ENCODE results near the gene RBM38.
"Not testable (repeated sequence)": the region's sequence is repeated elsewhere in the genome, so short reads cannot be mapped to it uniquely, and the experiment has no call there.

Gene RBM38

DNA sequence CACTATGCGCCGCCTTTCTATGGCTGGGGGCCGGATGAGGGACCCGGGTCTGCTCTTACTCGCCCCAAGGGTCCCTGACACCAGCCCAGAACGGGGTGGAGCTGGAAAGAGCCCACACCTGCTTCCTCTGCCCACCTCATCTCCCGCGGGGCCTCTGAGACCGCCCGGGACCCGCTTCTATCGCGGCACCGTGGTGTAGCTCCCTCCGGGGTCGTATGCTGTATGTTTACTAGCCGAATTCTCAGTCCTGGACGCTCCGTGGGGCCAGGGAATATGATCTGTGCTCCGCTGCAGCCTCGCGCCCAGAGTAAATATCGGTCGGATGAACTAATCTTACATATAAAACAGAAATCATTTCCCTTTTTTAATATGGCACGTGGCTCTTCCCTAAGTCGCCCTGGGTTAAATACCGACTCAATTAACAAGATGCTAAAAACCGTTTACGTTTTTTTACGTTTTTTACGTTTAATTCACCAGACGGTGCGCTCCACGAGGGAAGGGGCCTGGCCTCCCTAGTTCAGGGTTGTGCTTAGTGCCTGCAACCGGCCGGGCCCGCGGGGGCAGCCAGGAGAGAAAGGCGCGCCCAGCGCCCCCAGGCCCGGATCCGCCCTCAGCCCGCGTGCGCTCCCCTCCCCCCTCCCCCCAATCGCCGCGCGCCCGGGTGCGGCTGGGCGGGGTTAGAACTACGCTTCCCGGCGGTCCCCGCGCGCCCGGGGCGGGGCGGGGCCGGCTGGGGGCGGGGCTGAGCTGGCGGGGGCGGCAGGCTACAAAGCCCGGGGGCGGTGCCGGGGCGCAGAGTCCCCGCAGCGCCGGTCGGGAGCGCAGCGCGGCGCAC is at the start of gene RBM38:
RBM38 (plus strand) TSS at position 793 of the 835 bp plus-strand sequence. CDS start 186 bp downstream, outside the sequence.
- peak; percentile 83 for DNase-seq

GRCh38 chr20:57341663-57342062 is 49.5 kb upstream of the RBM38 start:
- DNase-seq = no peak

- no peak for DNase-seq
Measured at GRCh38 chr20:57342829-57343228, 48.4 kb upstream of the RBM38 start.

- peak; percentile 71 for DNase-seq
Measured at GRCh38 chr20:57346477-57346876, 44.7 kb upstream of the RBM38 start.

- no peak for DNase-seq
Measured at GRCh38 chr20:57347393-57347792, 43.8 kb upstream of the RBM38 start.

- DNase-seq = not testable (repeated sequence)
Measured at GRCh38 chr20:57348200-57348921, 42.8 kb upstream of the RBM38 start.

GRCh38 chr20:57348922-57349574 is 42.1 kb upstream of the RBM38 start:
- not testable (repeated sequence) for DNase-seq

DNA sequence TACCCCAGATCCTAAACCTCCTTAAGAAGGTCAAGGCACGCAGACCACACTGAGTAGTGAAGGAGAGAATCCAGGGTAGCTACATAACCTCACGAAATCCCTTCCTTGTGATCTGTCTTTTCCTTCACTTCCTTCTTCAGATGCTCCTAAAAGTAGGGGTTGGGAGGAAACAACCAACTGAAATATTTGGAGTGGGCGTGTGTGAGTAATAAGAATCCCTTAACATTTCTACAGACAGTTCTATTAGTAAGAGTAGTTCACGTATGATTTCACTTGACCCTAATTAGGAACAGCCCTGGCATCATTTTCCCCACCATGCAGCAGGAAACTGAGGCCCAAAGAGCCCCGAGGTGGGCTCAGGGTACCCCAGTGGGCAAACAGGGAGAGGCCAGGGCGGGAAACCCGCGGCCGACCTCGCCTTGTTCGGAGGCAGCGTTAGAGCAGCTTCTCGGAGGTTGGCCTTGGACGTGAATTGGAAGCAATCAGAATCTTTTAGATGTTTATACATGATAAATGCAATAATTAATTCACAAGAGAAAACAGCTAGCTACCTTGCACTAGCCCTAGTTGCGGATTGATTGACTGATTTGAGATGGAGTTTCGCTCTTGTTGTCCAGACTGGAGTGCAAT is 41.0 kb upstream of the RBM38 start:
- DNase-seq = no peak

GRCh38 chr20:57350726-57351041 is 40.5 kb upstream of the RBM38 start:
- not testable (repeated sequence) for DNase-seq

DNA sequence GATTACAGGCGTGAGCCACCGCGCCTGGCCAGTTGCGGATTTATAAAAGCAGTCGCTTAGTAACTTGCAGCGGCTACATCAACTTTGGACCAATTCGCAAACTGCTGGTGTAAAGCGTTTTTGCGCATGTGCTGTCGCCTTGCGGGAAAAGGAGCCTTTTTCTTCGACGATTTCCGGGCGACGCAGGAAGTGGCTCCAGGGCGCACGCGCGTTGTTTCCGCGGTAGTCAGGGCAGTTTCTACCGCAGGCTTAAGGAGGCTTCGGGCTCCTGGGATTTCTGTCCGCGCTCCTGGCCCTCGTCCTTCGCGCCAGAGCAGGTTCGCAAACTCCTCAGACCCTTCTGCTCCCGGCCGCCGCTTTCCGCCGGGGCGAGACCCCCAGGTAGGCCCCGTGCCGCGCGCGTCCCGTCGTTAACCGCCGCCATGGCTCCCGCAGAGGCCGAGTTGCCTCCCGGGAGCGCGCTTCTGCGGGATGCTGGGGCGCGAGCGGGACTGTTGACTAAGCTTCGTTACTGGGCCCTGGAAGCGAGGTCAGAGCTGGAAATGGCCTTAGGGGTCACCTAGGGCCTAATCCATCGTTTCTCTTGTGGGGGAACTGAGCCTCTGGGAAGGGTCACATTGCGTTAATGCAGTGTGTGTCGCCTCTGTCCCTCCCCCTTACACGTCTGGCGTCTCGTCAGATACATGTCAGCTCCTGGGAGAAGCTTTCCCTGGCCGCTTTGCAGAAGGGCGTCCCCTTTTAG is 40.0 kb upstream of the RBM38 start, which contains the start of gene RAE1:
RAE1 (plus strand) TSS at position 214 of the 742 bp plus-strand sequence. CDS start 2,784 bp downstream, outside the sequence.
- peak; percentile 90 for DNase-seq

GRCh38 chr20:57352305-57352704 is 38.9 kb upstream of the RBM38 start:
- no peak for DNase-seq

DNA sequence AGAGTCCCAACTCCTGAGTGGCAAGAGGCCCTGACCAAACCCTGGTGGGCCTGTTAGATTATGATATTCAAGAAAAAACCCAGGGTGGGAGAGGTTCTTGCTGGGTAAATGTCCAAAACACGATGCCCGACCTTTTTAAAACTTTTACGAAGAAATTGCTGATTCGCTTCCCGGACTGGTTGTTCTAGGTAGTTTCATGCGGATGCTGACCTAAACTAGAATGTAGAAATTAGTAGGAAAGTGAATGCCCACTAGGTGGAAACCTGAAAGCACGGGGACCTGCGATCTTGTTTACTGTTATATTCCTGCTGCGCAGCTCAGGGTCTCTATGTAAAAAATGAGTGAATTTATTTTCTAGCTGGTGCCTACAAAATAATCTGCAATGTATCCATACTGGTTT is 37.8 kb upstream of the RBM38 start:
- no peak for DNase-seq

DNA sequence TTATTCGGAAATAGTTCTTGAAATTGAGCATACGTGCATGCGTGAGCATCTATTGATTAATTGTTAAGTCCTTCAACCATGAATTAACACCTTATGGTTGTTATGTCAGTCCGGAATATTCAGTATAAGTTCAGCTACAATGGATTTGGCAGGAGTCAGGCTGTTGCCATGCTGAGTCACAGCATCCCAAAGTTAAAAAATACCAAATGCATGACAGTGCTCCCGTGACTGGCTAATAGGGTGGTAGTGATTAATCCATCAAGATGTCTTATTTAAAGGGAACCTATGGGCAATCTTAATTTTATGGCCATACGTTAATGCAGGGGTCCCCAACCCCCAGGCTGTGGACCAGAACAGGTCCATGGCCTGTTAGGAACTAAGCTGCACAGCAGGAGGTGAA is 29.7 kb upstream of the RBM38 start:
- no peak for DNase-seq

DNA sequence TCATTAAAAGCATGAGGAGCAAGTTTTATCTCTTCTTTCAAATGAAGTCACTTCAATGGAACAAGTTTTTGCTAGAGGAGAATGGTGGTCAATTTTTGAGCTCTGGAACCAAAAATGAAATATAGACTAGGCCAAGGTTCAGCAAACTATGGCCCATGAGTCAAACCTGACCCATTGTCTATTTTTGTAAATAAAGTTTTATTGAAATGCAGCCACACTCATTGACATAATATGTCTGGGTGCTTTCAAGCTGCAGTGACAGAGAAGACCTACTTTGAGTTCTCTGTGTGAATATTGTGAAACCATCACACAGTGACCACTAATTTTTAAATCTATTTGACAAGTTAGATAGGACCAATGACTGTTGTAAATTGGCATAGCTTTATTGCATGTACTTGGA is 26.7 kb upstream of the RBM38 start:
- DNase-seq = no peak

GRCh38 chr20:57369596-57369995 is 21.6 kb upstream of the RBM38 start:
- no peak for DNase-seq

- DNase-seq = no peak
Measured at GRCh38 chr20:57370316-57370715, 20.9 kb upstream of the RBM38 start.

- no peak for DNase-seq
Measured at GRCh38 chr20:57371363-57371762, 19.8 kb upstream of the RBM38 start.

DNA sequence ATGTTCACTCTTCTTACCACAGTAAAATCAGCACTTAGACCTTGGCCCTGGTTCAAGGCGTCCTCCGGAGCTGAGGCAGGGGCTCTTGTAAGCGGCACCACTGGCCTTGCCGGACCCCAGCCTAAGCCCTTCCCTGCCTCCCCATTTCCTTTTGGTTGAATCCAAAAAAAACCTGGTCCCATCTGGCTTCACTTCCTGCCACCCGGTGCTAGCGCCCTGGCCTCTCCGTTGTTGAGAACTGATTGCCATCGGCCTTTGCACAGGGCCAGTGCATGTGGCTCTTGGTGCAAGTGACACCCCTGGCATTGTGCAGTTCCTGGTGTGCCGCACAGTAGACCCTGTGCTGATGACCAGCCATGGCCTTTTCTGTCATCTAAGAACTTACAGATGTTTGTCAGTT is 19.0 kb upstream of the RBM38 start:
- DNase-seq = no peak

- no peak for DNase-seq
Measured at GRCh38 chr20:57372581-57373350, 18.4 kb upstream of the RBM38 start.

DNA sequence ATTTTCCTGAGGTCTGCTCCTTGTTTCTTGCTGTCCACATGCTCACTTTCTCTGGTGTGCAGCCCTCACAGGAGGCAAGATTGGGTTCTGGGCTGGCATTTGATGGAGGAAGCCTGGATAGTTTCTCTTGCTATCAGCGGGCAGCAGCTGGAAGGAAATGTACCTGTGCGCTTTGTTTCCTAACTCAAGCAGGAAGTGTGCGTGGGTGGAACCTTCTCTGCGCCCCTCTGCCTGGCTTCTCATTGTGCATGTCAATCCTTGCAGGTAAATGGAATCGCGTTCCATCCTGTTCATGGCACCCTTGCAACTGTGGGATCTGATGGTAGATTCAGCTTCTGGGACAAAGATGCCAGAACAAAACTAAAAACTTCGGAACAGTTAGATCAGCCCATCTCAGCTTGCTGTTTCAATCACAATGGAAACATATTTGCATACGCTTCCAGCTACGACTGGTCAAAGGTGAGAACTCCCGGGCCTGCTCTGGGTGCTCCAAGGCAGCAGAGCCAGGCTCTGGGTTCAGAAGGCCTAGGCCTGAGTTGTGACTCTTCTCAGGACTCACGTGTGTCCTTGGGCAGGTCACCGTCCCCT is 16.8 kb upstream of the RBM38 start:
- no peak for DNase-seq

Data from stimulated activated CD4-positive, alpha-beta T cell treated with anti-CD3 and anti-CD28 coated beads, Interleukin-4, amount 100 ng/mL, for 1 hour (primary cell).